CD4-positive, alpha-beta T cell (primary cell): Measurements from ENCODE around the gene SOD3. TPM values are rescaled to one million over a fixed set of nuclear protein-coding genes. Genes with fewer than 3 reads are reported as not detected.

Experiments used
- ATAC-seq: fragments of 200-7000 bp; cut with Tn5 transposase; one replicate; pipeline ENCODE4 v1.10.0; 2022; ENCODE audit warnings: mild to moderate bottlenecking; ENCODE audit not compliant: poor library complexity
- CTCF ChIA-PET: fragments of 350-600 bp; sonication (Branson Sonifier 250); formaldehyde crosslinking; loops from one replicate; lab custom pipeline; 2021; ENCODE audit warnings: antibody characterized with exemption, inconsistent platforms; lab: Charles Lee
- POLR2A ChIA-PET: fragments of 350-600 bp; sonication (Branson Sonifier 250); formaldehyde crosslinking; loops from one replicate; lab custom pipeline; 2021; ENCODE audit warnings: antibody characterized with exemption, inconsistent platforms; lab: Charles Lee
- DNase-seq, 14 experiments: peaks; one replicate each; pipeline ENCODE4 v3.0.0-alpha.2; 2013 to 2020; ENCODE audit warnings: mixed read lengths in 2 of 14
- H3K27ac ChIP-seq, 2 donors: one replicate each; pipeline versions ENCODE4 v1.5.1 to v1.7.0; 2013; ENCODE audit warnings: low read length in 2 of 2, low read depth in 1 of 2, mild to moderate bottlenecking in 1 of 2
- H3K27me3 ChIP-seq, 2 experiments: 1 replicate in 1 of 2; 2 replicates in 1 of 2; pipeline versions ENCODE4 v1.6.1 to v1.7.0; 2013; ENCODE audit warnings: low read length in 2 of 2, control low read depth in 1 of 2, mild to moderate bottlenecking in 1 of 2, moderate library complexity in 1 of 2; ENCODE audit not compliant: insufficient read depth in 2 of 2, control insufficient read depth in 1 of 2
- H3K36me3 ChIP-seq: one replicate; pipeline ENCODE4 v1.6.1; 2013; ENCODE audit warnings: low read length, control low read depth; ENCODE audit not compliant: insufficient read depth
- H3K4me1 ChIP-seq: one replicate; pipeline ENCODE4 v1.6.1; 2013; ENCODE audit warnings: low read length, control low read depth; ENCODE audit not compliant: insufficient read depth
- H3K4me3 ChIP-seq: one replicate; pipeline ENCODE4 v1.5.1; 2013; ENCODE audit warnings: mild to moderate bottlenecking, low read length, moderate library complexity
- H3K9me3 ChIP-seq, 2 experiments: 1 replicate in 1 of 2; 2 replicates in 1 of 2; pipeline versions ENCODE4 v1.6.1 to v1.7.0; 2013; ENCODE audit warnings: low read length in 2 of 2, mild to moderate bottlenecking in 2 of 2, control low read depth in 1 of 2, moderate library complexity in 1 of 2; ENCODE audit not compliant: control insufficient read depth in 1 of 2, insufficient read depth in 1 of 2
- H3K27ac Mint-ChIP-seq: one replicate; pipeline ENCODE4 v1.8.0; 2020; ENCODE audit warnings: mixed read lengths
- H3K27me3 Mint-ChIP-seq: one replicate; pipeline ENCODE4 v1.8.0; 2021; ENCODE audit warnings: mixed read lengths
- H3K36me3 Mint-ChIP-seq: one replicate; pipeline ENCODE4 v1.8.0; 2021; ENCODE audit warnings: low read depth, mixed read lengths
- H3K4me1 Mint-ChIP-seq: one replicate; pipeline ENCODE4 v1.8.0; 2021; ENCODE audit warnings: low read depth, mixed read lengths
- H3K4me3 Mint-ChIP-seq: one replicate; pipeline ENCODE4 v1.8.0; 2020; ENCODE audit warnings: mild to moderate bottlenecking, mixed read lengths
- H3K9me3 Mint-ChIP-seq: one replicate; pipeline ENCODE4 v1.8.0; 2020; ENCODE audit warnings: mixed read lengths
- CTCF ChIP-seq: fragments of 200-600 bp; IDR thresholded peaks from one replicate; pipeline ENCODE4 v1.8.0; 2022; ENCODE audit warnings: antibody characterized with exemption, mild to moderate bottlenecking
- intact Hi-C, 2 experiments: fragments of 100-400 bp; cut with DNase I in 1 of 2; cut with micrococcal nuclease in 1 of 2; formaldehyde crosslinking; loops; one replicate each; pipeline versions ENCODE4 v1.15.1 to v1.9.0; 2023 to 2025; cut with DNase I, micrococcal nuclease
- total RNA-seq, 174 experiments: library from RNA in 2 of 174; stranded (reverse) in 2 of 174; gene quantifications; one replicate each; pipeline ENCODE4 v1.2.3 and lab custom pipeline; 2021 to 2026

Gene SOD3
- total RNA-seq, 2 experiments from 2014 or later: not detected

GRCh38 chr4:24837781-24838180 is 42.4 kb downstream of the SOD3 start:
- H3K4me1 ChIP-seq: no peaks in the 10 kb centered on the region
- no peak for TF ChIP-seq CTCF
- peaks cover 0 to 11% of the 10 kb centered on the region in 2 experiments for H3K9me3 ChIP-seq
- H3K4me3 Mint-ChIP-seq: no peak overlapping the region
- no peak overlapping the region for H3K27ac Mint-ChIP-seq
- DNase-seq (no peak), ATAC-seq (no peak)
- no peaks in the 10 kb centered on the region for H3K4me1 Mint-ChIP-seq
- H3K36me3 Mint-ChIP-seq: no peaks in the 10 kb centered on the region
- no peaks in the 10 kb centered on the region for H3K36me3 ChIP-seq
- no peak overlapping the region for H3K27ac ChIP-seq
- intact Hi-C loops: no loop called here
- no peaks in the 10 kb centered on the region for H3K27me3 Mint-ChIP-seq
- ChIA-PET POLR2A (no interaction called here), CTCF (no interaction called here)
- H3K27me3 ChIP-seq: no peaks in the 10 kb centered on the region
- H3K9me3 Mint-ChIP-seq: no peaks in the 10 kb centered on the region
- H3K4me3 ChIP-seq: no peak overlapping the region

- TF ChIP-seq CTCF: no peak
- ChIA-PET CTCF (no interaction called here), POLR2A (no interaction called here)
- Histone ChIP-seq H3K27me3 (no peaks in the 10 kb centered on the region), H3K27ac (no peak overlapping the region), H3K4me1 (no peaks in the 10 kb centered on the region), H3K36me3 (no peaks in the 10 kb centered on the region), H3K9me3 (peaks cover 0 to 11% of the 10 kb centered on the region in 2 experiments), H3K4me3 (no peak overlapping the region)
- Mint-ChIP-seq H3K4me3 (no peak overlapping the region), H3K4me1 (no peaks in the 10 kb centered on the region), H3K27me3 (no peaks in the 10 kb centered on the region), H3K36me3 (no peaks in the 10 kb centered on the region), H3K27ac (no peak overlapping the region), H3K9me3 (no peaks in the 10 kb centered on the region)
- no peak for DNase-seq
- ATAC-seq: no peak
- intact Hi-C loops: no loop called here
Observed at GRCh38 chr4:24840362-24840761, 45.0 kb downstream of the SOD3 start.

GRCh38 chr4:24840826-24841543 is 45.6 kb downstream of the SOD3 start:
- Mint-ChIP-seq H3K27ac (no peak overlapping the region), H3K4me1 (no peaks in the 10 kb centered on the region), H3K36me3 (no peaks in the 10 kb centered on the region), H3K27me3 (no peaks in the 10 kb centered on the region), H3K9me3 (no peaks in the 10 kb centered on the region), H3K4me3 (no peak overlapping the region)
- ChIA-PET CTCF (no interaction called here), POLR2A (no interaction called here)
- TF ChIP-seq CTCF: no peak
- peaks cover 0 to 11% of the 10 kb centered on the region in 2 experiments for H3K9me3 ChIP-seq
- intact Hi-C loops: no loop called here
- H3K4me1 ChIP-seq: no peaks in the 10 kb centered on the region
- H3K27ac ChIP-seq: no peak overlapping the region
- DNase-seq: no peak
- no peaks in the 10 kb centered on the region for H3K27me3 ChIP-seq
- H3K36me3 ChIP-seq: no peaks in the 10 kb centered on the region
- H3K4me3 ChIP-seq: no peak overlapping the region
- no peak for ATAC-seq
